ENCODE data around the gene CNNM1. TPM values are rescaled to one million over a fixed set of nuclear protein-coding genes. Genes with fewer than 3 reads are reported as not detected.
A peak's percentile ranks its signal among the peaks of the same experiment; 100 is the strongest.

The CNNM1 gene
- total RNA-seq, 4 donors from 2014 or later = 1.9 to 3.6 (median 2.8) TPM

DNA sequence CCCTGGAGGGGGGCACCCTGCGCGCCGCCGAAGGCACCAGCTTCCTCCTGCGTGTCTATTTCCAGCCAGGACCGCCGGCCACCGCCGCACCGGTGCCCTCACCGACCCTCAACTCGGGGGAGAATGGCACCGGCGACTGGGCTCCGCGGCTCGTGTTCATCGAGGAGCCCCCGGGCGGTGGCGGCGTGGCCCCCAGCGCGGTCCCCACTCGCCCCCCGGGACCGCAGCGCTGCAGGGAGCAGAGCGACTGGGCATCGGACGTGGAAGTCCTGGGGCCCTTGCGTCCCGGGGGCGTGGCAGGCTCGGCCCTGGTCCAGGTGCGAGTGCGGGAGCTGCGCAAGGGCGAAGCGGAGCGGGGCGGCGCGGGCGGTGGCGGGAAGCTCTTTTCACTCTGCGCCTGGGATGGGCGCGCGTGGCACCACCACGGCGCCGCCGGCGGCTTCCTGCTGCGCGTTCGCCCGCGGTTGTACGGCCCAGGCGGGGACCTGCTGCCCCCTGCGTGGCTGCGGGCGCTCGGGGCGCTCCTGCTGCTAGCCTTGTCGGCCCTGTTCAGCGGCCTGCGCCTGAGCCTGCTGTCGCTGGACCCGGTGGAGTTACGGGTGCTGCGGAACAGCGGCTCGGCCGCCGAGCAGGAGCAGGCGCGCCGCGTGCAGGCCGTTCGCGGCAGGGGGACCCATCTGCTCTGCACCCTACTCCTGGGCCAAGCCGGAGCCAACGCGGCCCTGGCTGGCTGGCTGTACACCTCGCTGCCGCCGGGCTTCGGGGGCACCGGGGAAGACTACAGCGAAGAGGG lies 594 bp downstream of the CNNM1 start:
- 1 to 11% methylated on average over 3 to 30 of the region's 94 CpGs for WGBS, 2 donors
- intact Hi-C loops (cut with DNase I; ENCODE audit: low total_unique reads) = no loop called here
- H3K4me3 ChIP-seq (ENCODE audit: low read depth, poor library complexity, severe bottlenecking) = peak overlapping the region; percentile 55
- no peak for TF ChIP-seq POLR2A (IDR thresholded peaks at IDR 0.05)
- TF ChIP-seq, protein P1, sequence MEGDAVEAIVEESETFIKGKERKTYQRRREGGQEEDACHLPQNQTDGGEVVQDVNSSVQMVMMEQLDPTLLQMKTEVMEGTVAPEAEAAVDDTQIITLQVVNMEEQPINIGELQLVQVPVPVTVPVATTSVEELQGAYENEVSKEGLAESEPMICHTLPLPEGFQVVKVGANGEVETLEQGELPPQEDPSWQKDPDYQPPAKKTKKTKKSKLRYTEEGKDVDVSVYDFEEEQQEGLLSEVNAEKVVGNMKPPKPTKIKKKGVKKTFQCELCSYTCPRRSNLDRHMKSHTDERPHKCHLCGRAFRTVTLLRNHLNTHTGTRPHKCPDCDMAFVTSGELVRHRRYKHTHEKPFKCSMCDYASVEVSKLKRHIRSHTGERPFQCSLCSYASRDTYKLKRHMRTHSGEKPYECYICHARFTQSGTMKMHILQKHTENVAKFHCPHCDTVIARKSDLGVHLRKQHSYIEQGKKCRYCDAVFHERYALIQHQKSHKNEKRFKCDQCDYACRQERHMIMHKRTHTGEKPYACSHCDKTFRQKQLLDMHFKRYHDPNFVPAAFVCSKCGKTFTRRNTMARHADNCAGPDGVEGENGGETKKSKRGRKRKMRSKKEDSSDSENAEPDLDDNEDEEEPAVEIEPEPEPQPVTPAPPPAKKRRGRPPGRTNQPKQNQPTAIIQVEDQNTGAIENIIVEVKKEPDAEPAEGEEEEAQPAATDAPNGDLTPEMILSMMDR (IDR thresholded peaks at IDR 0.05) = no peak
- DNase-seq (ENCODE audit: low spot score in 2 of 2) = no peak

DNA sequence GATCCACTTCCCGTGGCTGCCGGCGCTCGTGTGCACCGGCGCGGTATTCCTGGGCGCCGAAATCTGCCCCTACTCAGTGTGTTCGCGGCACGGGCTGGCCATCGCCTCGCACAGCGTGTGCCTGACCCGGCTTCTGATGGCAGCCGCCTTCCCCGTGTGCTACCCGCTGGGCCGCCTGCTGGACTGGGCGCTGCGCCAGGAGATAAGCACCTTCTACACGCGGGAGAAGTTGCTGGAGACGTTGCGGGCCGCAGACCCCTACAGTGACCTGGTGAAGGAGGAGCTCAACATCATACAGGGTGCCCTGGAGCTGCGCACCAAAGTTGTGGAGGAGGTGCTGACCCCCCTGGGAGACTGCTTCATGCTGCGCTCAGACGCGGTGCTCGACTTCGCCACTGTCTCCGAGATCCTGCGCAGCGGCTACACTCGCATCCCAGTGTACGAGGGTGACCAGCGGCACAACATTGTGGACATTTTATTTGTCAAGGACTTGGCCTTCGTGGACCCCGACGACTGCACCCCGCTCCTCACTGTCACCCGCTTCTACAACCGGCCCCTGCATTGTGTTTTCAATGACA lies 1.3 kb downstream of the CNNM1 start:
- intact Hi-C loops (cut with DNase I; ENCODE audit: low total_unique reads) = no loop called here
- WGBS, 2 donors = 42 to 72% methylated on average over 21 to 44 of the region's 45 CpGs
- peak overlapping the region; percentile 55 for H3K4me3 ChIP-seq (ENCODE audit: low read depth, poor library complexity, severe bottlenecking)
- DNase-seq (ENCODE audit: low spot score in 2 of 2) = no peak
- no peak for TF ChIP-seq POLR2A (IDR thresholded peaks at IDR 0.05)

DNA sequence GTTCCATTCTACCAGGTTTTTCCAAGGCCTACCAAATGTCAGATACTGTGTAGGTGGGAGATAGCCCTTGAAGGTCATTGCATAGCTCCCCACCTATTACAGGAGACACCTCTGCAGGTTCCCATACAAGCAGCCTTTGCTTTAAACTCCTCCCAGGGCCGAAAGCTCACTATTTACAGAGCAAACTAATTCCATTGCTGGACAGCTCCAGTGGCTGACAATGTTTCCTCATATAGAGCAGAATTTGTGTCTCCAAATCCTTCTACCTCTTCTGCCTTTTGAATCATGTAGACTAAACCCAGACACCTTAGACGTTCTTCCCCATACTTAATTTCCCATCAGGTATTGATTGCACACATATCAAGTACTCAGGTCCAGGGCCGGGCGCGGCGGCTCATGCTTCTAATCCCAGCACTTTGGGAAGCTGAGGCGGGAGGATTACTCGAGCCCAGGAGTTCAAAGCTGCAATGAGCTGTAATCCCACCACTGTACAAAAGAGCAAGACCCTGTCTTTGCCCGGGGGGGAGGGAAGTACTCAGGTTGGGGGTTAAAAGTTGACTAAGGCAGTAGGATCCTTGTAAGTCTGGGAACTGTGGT lies 2.1 kb downstream of the CNNM1 start:
- no peak overlapping the region for H3K4me3 ChIP-seq (ENCODE audit: low read depth, poor library complexity, severe bottlenecking)
- WGBS, 2 donors = 84% methylated on average over 9 of the region's 9 CpGs
- intact Hi-C loops (cut with DNase I; ENCODE audit: low total_unique reads) = no loop called here
- TF ChIP-seq, protein P1 (IDR thresholded peaks at IDR 0.05) = no peak
- TF ChIP-seq POLR2A (IDR thresholded peaks at IDR 0.05) = no peak
- no peak for DNase-seq (ENCODE audit: low spot score in 2 of 2)

DNA sequence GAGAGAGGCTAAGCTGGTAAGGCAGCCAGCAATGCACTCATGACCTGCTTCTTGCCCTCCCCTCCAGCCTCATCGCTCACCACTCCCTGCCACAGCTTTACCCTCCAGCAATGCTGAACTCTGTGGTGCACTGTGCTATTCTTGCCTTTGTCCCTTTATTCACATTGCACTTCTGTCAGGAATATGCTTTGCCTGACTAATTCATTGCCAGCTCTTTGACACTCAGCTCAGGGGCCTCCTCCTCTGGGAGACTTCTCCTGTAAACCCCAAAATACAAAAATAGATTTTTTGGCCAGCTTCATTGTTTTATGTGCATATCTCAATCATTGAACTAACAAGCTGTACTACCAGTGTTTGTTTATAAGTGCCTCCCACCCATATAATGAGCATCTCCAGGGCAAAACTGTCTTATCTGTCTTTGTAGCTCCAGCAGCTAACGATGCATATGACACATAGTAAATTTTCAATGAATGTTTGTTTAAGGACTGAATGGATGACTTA lies 8.2 kb downstream of the CNNM1 start:
- intact Hi-C loops (cut with DNase I; ENCODE audit: low total_unique reads) = no loop called here
- TF ChIP-seq POLR2A (IDR thresholded peaks at IDR 0.05) = no peak
- TF ChIP-seq, protein P1 (IDR thresholded peaks at IDR 0.05) = no peak
- DNase-seq (ENCODE audit: low spot score in 2 of 2) = no peak
- H3K4me3 ChIP-seq (ENCODE audit: low read depth, poor library complexity, severe bottlenecking) = no peak overlapping the region
- WGBS, 2 donors = 38 to 47% methylated on average over 2 of the region's 2 CpGs

DNA sequence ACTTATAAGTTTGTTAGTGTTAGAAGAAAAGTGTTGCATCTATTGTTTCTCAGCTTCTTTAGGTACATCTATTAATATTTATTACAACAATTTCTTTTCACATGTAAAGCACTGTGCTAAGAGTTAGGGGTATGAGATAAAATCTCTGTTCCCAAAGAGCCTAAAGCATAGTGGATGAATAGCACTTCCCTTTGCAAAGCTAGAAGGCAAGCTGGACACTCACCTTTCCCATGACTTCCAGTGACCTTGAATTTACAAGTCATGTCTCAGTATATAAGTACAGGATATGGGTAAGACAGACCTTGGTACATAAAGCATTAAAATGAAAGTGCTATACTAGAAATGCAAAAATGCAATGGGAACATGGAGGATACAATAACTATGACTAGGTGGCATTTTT lies 8.7 kb downstream of the CNNM1 start:
- no peak overlapping the region for H3K4me3 ChIP-seq (ENCODE audit: low read depth, poor library complexity, severe bottlenecking)
- intact Hi-C loops (cut with DNase I; ENCODE audit: low total_unique reads) = no loop called here
- TF ChIP-seq, protein P1 (IDR thresholded peaks at IDR 0.05) = no peak
- no peak for TF ChIP-seq POLR2A (IDR thresholded peaks at IDR 0.05)
- no peak for DNase-seq (ENCODE audit: low spot score in 2 of 2)

DNA sequence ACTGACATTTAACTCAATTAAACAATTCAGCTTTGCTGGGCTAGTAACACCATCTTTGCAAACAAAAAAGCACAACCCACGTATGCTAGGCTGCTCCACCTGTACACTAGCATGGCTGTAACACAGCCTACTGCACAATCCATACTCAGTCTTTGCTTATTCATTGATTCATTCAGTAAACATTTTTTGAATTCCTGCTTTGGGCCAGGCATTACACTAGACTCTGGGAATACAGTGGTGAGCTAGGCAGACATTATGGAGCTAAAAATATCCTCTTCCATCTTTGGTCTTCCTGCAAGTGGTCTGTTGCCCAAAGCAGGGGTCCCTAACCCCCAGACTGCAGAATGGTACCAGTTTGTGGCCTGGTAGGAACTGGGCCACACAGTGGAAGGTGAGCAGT lies 9.9 kb downstream of the CNNM1 start:
- no peak for DNase-seq (ENCODE audit: low spot score in 2 of 2)
- H3K4me3 ChIP-seq (ENCODE audit: low read depth, poor library complexity, severe bottlenecking) = no peak overlapping the region
- intact Hi-C loops (cut with DNase I; ENCODE audit: low total_unique reads) = no loop called here
- WGBS, 2 donors = 78 to 89% methylated on average over 1 of the region's 1 CpG
- TF ChIP-seq POLR2A (IDR thresholded peaks at IDR 0.05) = no peak
- TF ChIP-seq, protein P1 (IDR thresholded peaks at IDR 0.05) = no peak

All from lower leg skin (tissue), 4 donors.